Lung (tissue), 12 donors: ENCODE measurements around the gene MDM4. TPM values are rescaled to one million over a fixed set of nuclear protein-coding genes. Genes with fewer than 3 reads are reported as not detected.

Source experiments
- ATAC-seq: fragments of 200-7000 bp; cut with Tn5 transposase; one replicate; pipeline ENCODE4 v1.9.1; 2020; ENCODE audit warnings: moderate number of reproducible peaks; ENCODE audit not compliant: insufficient read depth, low FRiP score
- DNase-seq, 3 donors: peaks; one replicate each; pipeline ENCODE4 v3.0.0-alpha.2; 2013 to 2017
- H3K27ac ChIP-seq, 2 donors: one replicate each; pipeline ENCODE4 v1.5.1; 2013; ENCODE audit warnings: mild to moderate bottlenecking in 2 of 2, moderate library complexity in 2 of 2, control low read depth in 1 of 2, inconsistent platforms in 1 of 2, low read depth in 1 of 2, low read length in 1 of 2
- H3K27me3 ChIP-seq, 3 donors: one replicate each; pipeline ENCODE4 v1.5.1; 2013; ENCODE audit warnings: low read length in 2 of 3; ENCODE audit not compliant: control insufficient read depth in 3 of 3, insufficient read depth in 3 of 3
- H3K36me3 ChIP-seq, 4 donors: one replicate each; pipeline ENCODE4 v1.5.1; 2013; ENCODE audit warnings: low read length in 4 of 4, mild to moderate bottlenecking in 1 of 4, moderate library complexity in 1 of 4; ENCODE audit not compliant: control insufficient read depth in 4 of 4, insufficient read depth in 4 of 4
- H3K4me1 ChIP-seq, 5 donors: one replicate each; pipeline ENCODE4 v1.5.1; 2013; ENCODE audit warnings: low read length in 5 of 5, mild to moderate bottlenecking in 2 of 5, moderate library complexity in 1 of 5; ENCODE audit not compliant: control insufficient read depth in 5 of 5, insufficient read depth in 5 of 5
- H3K4me3 ChIP-seq: one replicate; pipeline ENCODE4 v1.5.1; 2013; ENCODE audit warnings: mild to moderate bottlenecking, control low read depth, moderate library complexity
- H3K9ac ChIP-seq, 2 donors: one replicate each; pipeline ENCODE4 v1.5.1; 2013; ENCODE audit warnings: low read length in 2 of 2, control low read depth in 1 of 2; ENCODE audit not compliant: insufficient read depth in 1 of 2
- H3K9me3 ChIP-seq, 4 donors: one replicate each; pipeline ENCODE4 v1.5.1; 2013; ENCODE audit warnings: low read length in 3 of 4, mild to moderate bottlenecking in 1 of 4, moderate library complexity in 1 of 4; ENCODE audit not compliant: control insufficient read depth in 4 of 4, insufficient read depth in 3 of 4
- WGBS, 2 donors: extraction: QIAGEN DNeasy Blood & Tissue Kit; methylation state at CpG; one replicate each; pipeline ENCODE4 v1.1.7; 2013; 5-methylcytosine and 5-hydroxymethylcytosine counted together
- polyA plus RNA-seq, 2 donors: library from polyadenylated mRNA; stranded (reverse); fragments of 200-250 nt; gene quantifications; one replicate each; pipeline ENCODE4 v1.2.1, GENCODE V29; 2013
- total RNA-seq, 2 donors: library from RNA; depleted of rRNA in 1 of 2; stranded (reverse); fragments of >200 nt in 1 of 2; gene quantifications; one replicate each; pipeline ENCODE4 v1.2.1, GENCODE V29; 2014 to 2021
- TF ChIP-seq, protein P1 (sequence below): IDR thresholded peaks from 2 replicates; pipeline ENCODE4 v1.5.1; 2012; ENCODE audit warnings: mild to moderate bottlenecking; ENCODE audit errors: control extremely low read depth, extremely low read depth
- donor health status: control.
- donor health status: control.
- donor health status: Bipolar disorder and iron deficiency.
- donor health status: healthy.
- donor health status: DM: yes; HTN: yes; CAD: no.

Gene MDM4
- total and polyA plus RNA-seq, 4 donors = 5.6 to 138 (median 38.9) TPM

DNA sequence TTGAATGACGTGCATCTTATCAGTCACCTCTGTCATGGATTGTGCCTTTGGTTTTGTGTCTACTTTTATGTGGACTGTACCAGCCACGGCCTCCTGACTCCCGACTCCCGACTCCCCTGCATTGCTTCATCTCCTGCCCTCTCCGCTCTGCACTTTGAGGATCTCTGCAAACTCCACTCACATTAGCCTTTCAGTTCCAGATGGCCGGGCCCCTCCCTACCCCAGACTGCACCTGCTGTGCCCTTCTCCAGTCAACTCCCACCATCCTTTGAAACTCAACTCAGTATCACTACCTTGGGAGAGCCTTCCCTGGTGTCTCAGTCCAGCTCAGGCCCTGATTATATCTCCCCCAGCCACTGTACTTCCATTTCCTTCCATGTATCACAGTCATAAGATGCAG lies 71.4 kb downstream of the MDM4 start:
- Histone ChIP-seq H3K36me3 (no peaks in the 10 kb centered on the region), H3K4me3 (no peak overlapping the region), H3K9ac (no peak overlapping the region), H3K27ac (no peak overlapping the region), H3K9me3 (no peaks in the 10 kb centered on the region), H3K27me3 (no peaks in the 10 kb centered on the region), H3K4me1 (no peaks in the 10 kb centered on the region)
- 88% methylated on average over 5 to 6 of the region's 6 CpGs for WGBS, 2 donors
- no peak for ATAC-seq
- TF ChIP-seq, protein P1, sequence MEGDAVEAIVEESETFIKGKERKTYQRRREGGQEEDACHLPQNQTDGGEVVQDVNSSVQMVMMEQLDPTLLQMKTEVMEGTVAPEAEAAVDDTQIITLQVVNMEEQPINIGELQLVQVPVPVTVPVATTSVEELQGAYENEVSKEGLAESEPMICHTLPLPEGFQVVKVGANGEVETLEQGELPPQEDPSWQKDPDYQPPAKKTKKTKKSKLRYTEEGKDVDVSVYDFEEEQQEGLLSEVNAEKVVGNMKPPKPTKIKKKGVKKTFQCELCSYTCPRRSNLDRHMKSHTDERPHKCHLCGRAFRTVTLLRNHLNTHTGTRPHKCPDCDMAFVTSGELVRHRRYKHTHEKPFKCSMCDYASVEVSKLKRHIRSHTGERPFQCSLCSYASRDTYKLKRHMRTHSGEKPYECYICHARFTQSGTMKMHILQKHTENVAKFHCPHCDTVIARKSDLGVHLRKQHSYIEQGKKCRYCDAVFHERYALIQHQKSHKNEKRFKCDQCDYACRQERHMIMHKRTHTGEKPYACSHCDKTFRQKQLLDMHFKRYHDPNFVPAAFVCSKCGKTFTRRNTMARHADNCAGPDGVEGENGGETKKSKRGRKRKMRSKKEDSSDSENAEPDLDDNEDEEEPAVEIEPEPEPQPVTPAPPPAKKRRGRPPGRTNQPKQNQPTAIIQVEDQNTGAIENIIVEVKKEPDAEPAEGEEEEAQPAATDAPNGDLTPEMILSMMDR = no peak
- no peak for DNase-seq

DNA sequence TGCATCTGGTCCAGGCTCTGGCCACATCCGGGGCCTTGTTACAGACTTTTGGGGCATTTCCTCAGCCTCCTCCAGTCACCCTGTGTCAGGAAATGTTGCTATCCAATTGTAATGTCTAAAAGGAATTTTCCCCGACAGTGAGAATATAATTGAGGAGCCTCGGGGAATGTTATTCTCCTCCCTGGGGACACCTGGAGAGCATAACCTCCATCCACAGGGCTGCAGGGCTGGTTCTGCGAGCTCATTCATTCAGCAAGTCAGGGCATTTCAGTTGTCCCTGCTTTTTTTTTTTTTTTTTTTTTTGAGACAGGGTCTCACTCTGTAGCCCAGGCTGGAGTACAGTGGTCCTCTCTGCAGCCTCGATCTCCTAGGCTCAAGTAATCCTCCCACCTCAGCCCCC lies 72.6 kb downstream of the MDM4 start:
- TF ChIP-seq, protein P1 = no peak
- Histone ChIP-seq H3K9me3 (no peaks in the 10 kb centered on the region), H3K9ac (no peak overlapping the region), H3K27me3 (no peaks in the 10 kb centered on the region), H3K36me3 (no peaks in the 10 kb centered on the region), H3K4me3 (no peak overlapping the region), H3K27ac (no peak overlapping the region), H3K4me1 (no peaks in the 10 kb centered on the region)
- WGBS, 2 donors = 77 to 84% methylated on average over 5 of the region's 5 CpGs
- DNase-seq (no peak), ATAC-seq (no peak)

DNA sequence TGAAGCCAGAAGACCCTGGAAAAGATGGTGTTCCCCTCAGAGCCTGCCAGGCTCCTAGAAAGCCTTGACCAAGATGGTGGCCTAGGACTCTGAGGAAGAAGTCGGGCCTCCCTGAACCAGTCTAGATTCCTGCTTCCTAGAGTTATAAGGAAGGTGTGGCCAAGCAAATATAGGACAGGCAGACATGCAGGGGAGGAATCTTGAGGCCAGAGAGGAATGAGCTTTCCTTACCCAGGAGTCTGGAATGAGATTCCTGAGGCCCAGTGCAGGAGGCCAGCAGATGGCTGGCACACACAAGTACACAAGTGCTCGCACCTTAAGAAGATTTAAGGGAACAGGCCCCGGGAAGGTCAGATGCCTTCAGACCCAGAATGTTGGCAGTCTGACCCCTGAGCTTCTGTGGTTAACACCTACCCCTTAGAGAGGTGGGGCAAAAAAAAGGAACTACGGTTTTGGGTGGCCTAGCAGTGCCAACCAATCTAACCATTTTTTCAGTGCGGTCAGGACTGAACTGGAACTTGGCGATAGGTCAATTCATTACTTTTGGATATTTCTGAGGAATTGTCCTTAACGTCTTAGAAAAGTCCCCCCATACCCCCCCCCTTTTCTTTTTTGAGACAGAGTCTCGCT lies 73.3 kb downstream of the MDM4 start:
- no peak for DNase-seq
- Histone ChIP-seq H3K27ac (no peak overlapping the region), H3K4me1 (no peaks in the 10 kb centered on the region), H3K9ac (no peak overlapping the region), H3K27me3 (no peaks in the 10 kb centered on the region), H3K9me3 (no peaks in the 10 kb centered on the region), H3K4me3 (no peak overlapping the region), H3K36me3 (no peaks in the 10 kb centered on the region)
- TF ChIP-seq, protein P1 = no peak
- WGBS, 2 donors = 80 to 85% methylated on average over 8 of the region's 8 CpGs
- ATAC-seq = no peak
